Endothelial cell of umbilical vein (primary cell): ENCODE measurements around the gene FAM222A.

Experiments
- EZH2 ChIP-seq: IDR thresholded peaks from 2 replicates; pipeline ENCODE4 v1.6.1; 2012; ENCODE audit warnings: borderline replicate concordance, low read depth, mild to moderate bottlenecking, moderate library complexity, low read length, inconsistent platforms; ENCODE audit not compliant: severe bottlenecking
- FOS ChIP-seq: IDR thresholded peaks from 2 replicates; pipeline ENCODE4 v1.6.1; 2011; ENCODE audit warnings: mild to moderate bottlenecking, low read length, moderate library complexity, borderline replicate concordance; ENCODE audit not compliant: insufficient read depth
- JUN ChIP-seq: IDR thresholded peaks from 2 replicates; pipeline ENCODE4 v1.6.1; 2011; ENCODE audit warnings: borderline replicate concordance, low read depth; ENCODE audit not compliant: insufficient read length, insufficient read depth
- POLR2A ChIP-seq: IDR thresholded peaks from 2 replicates; pipeline ENCODE4 v1.6.1; 2012; ENCODE audit warnings: low read depth, mild to moderate bottlenecking, control low read depth, low read length
- POLR2AphosphoS5 ChIP-seq: IDR thresholded peaks from 2 replicates; pipeline ENCODE4 v1.6.1; 2012; ENCODE audit warnings: low read depth, mild to moderate bottlenecking, control low read depth, low read length, moderate library complexity; ENCODE audit not compliant: insufficient read depth
- TF ChIP-seq, protein P1 (sequence below), 2 donors: IDR thresholded peaks; 1 replicate in 1 of 2; 2 replicates in 1 of 2; pipeline ENCODE4 v1.5.1; 2011; ENCODE audit warnings: low read length in 2 of 2, mild to moderate bottlenecking in 2 of 2, moderate library complexity in 2 of 2, control low read depth in 1 of 2, inconsistent platforms in 1 of 2, low read depth in 1 of 2; ENCODE audit not compliant: insufficient read depth in 1 of 2; ENCODE audit errors: extremely low read depth in 1 of 2
- TF ChIP-seq, protein P2 (sequence below): IDR thresholded peaks from 2 replicates; pipeline ENCODE4 v1.6.1; 2011; ENCODE audit not compliant: insufficient read depth, insufficient read length

DNA sequence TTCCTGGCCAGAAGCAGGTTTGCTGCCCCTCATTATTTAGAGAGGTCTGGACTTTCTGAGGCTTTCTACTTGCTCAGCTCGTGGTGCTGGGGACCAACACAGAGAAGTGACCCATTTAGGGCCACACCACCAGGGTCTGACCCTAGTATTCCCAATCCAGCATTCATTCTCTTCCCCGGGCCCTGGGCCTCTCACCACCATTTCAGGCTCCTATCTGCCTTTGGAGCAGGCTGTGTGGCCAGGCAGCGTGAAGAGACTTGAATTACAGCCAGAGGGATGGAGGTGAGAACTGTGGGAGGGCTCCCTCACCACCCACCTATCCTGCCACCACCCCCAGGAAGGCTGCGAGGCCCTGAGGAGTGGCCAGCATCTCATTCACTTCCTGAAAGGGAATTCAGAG lies 24.6 kb downstream of the FAM222A start:
- no peak for TF ChIP-seq FOS
- TF ChIP-seq, protein P1, sequence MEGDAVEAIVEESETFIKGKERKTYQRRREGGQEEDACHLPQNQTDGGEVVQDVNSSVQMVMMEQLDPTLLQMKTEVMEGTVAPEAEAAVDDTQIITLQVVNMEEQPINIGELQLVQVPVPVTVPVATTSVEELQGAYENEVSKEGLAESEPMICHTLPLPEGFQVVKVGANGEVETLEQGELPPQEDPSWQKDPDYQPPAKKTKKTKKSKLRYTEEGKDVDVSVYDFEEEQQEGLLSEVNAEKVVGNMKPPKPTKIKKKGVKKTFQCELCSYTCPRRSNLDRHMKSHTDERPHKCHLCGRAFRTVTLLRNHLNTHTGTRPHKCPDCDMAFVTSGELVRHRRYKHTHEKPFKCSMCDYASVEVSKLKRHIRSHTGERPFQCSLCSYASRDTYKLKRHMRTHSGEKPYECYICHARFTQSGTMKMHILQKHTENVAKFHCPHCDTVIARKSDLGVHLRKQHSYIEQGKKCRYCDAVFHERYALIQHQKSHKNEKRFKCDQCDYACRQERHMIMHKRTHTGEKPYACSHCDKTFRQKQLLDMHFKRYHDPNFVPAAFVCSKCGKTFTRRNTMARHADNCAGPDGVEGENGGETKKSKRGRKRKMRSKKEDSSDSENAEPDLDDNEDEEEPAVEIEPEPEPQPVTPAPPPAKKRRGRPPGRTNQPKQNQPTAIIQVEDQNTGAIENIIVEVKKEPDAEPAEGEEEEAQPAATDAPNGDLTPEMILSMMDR (IDR thresholded peaks at IDR 0.05; ENCODE audit: extremely low read depth in 1 of 2, insufficient read depth in 1 of 2, low read depth in 1 of 2, low read length in 2 of 2), result no peak
- TF ChIP-seq POLR2AphosphoS5, result no peak
- TF ChIP-seq EZH2, result no peak
- TF ChIP-seq POLR2A, result no peak
- no peak for TF ChIP-seq JUN
- TF ChIP-seq, protein P2, sequence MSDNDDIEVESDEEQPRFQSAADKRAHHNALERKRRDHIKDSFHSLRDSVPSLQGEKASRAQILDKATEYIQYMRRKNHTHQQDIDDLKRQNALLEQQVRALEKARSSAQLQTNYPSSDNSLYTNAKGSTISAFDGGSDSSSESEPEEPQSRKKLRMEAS, result no peak
